Germinal center (tissue), 1 donor: ENCODE data around the gene VPS52.

Experiments
- DNase-seq: peaks from one replicate; pipeline ENCODE4 v3.0.0; 2012; ENCODE audit warnings: mixed read lengths, low spot score

Gene VPS52

DNA sequence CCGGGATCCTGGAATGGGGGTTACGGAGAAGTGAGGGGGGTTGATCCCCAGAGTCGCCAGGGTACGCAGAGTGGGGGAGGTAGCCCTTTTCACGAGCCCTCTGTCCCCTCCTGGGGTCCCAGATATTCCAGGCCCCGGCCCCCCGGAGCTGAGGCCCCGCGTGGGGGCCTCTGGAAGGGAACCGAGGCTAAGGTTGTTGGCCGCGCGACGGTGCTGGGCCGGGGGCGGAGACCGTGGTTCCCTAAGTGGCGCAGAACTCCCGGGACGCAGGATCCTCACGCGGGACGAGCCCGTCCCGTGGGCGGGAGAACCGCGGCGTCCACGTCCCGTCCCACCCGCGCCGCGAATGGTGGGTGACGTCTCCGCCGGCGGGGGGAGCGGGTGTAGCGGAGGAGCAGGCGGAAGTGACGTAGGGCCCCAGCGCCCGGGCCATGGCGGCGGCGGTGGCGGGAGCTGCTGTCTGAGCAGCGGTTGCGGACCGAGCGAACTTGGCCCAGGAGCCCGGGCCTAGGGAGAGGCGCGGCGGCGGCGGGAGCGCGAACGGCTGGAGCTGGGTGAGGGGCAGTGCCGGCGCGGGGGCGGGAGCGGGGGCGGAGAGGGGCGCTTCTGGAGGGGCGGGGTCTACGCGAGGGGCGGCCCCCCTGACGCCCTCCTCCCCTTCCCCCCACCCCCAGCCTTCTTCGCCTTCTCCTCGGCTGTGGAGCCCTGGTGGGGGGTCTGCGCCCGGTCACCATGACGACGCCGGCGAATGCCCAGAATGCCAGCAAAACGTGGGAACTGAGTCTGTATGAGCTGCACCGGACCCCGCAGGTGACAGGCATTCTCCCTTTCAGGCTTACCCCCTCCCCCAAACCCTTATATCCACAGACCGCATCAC lies 63.3 kb downstream of the VPS52 start, which contains the start of gene RING1:
Gene RING1 (plus strand): TSS at position 410 of the 877 bp plus-strand sequence. CDS start 323 bp downstream, at position 733.
- DNase-seq = peak; percentile 94

DNA sequence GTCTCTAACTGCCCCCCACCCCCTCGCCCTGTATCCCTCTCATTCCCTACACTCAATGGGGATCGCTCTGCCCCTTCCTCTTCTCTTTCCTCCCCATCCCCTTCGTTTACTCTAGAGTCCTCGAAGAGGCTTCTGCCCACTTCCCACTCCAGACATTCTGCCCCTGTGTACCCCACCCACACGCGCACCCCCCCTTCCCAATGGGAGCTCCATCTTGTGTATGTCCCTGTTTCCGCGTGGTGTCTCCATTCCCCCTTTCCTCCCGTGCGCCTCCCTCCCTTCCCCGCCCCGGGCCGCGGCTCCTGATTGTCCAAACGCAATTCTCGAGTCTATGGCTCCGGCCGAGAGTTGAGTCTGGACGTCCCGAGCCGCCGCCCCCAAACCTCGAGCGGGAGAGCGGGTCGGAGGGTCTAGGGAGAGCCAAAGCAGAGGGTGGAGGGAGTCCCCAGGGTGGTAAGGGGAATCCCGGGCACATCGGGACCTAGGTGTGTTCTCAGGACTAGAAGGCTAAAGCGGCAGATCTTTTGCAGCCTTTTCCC lies 64.1 kb downstream of the VPS52 start:
- DNase-seq = no peak

DNA sequence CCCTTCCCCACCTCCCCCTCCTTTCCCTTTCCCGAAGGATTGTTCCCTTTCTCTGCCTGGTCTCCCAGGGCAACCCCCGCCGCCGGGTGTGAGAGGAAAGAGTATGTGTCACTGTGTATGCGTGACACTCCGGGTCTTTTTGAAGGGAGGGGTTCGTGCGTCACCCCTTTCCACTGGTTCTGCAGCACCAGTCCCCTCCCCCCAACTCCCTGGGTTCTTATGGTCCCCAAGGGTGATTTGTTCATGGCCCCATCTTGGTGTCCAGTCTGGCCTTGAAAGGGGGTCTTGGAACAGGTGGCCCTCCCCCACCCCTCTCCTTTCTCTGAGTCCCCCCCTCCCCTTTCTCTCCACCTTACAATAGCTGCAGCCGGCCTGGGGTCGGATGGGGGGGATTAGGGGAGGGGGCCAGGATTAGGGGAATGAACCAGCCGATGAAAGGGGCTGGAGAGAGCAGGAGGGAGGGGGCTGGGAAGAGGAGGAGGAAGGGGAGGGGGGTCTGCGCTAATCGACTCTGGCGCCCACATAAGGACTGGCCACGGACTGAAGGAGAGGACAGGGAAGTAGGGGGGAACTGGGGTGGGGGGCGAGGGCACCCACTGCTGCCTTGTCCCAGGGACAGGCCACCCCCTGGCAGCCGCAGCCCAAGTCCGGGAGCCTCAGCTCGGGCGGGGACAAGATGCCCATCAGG lies 64.7 kb downstream of the VPS52 start:
- DNase-seq = no peak

DNA sequence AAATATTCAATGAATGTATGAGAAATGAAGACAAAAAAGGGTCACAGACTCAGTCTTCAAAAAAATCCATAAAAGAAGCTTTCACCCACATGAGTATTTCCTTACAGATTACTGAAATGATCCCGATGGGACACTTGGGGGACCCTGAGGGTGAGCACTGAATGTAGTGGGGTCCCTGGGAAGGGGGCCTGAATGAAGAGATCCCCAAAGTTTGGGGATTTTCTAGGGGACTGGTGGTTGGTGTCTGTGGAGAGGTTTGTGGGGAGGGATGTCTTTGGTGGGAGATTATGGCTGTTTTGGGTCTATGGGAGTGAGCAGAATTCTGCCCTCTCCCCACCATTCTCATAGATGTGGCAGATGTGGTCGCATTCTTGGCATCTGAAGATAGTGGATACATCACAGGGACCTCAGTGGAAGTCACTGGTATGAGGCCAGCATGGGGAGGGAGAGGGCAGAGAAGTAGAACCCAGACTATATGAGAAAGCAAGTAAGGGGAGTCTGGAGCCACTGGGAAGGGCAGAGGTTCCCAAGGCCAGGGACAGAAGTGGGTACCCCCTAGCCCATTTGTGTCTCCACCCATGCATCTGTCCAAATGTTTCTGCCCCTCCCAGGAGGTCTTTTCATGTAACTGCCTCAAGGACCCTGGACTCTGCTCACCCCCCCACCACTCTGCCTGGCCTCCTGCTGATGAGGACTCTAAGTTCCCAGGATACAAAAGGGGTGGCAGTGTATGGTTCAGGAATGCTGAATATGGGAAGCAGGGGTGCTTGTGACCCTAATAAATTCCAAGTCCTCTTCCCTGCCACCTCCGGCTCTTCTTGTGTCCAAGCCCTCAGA lies 65.4 kb downstream of the VPS52 start:
- DNase-seq = no peak

DNA sequence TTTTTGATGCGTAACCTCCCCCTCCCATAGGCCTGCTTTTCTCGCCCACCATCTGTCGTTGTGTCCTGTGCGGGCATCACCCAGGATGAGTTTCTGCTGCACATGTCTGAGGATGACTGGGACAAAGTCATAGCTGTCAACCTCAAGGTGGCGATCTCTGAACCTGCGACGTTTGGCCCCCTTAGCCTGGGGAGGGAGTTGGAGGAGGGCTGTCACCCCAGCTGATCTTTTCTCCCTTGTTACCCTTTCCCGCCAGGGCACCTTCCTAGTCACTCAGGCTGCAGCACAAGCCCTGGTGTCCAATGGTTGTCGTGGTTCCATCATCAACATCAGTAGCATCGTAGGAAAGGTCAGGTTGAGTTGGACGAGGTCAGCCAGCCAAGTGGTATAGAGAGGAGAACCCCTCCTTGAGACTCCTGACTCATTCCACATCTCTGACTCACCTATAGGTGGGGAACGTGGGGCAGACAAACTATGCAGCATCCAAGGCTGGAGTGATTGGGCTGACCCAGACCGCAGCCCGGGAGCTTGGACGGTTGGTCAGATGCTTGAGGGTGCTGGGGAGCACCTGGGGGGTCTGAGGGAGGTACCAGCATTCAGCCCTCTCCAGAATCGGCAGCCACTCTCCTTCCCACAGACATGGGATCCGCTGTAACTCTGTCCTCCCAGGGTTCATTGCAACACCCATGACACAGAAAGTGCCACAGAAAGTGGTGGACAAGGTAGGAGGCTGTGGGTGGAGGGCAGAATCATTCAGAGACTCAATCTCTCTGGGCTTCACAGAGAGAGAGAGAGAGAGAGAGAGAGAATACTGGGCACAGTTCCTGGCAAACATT lies 66.3 kb downstream of the VPS52 start:
- no peak for DNase-seq

DNA sequence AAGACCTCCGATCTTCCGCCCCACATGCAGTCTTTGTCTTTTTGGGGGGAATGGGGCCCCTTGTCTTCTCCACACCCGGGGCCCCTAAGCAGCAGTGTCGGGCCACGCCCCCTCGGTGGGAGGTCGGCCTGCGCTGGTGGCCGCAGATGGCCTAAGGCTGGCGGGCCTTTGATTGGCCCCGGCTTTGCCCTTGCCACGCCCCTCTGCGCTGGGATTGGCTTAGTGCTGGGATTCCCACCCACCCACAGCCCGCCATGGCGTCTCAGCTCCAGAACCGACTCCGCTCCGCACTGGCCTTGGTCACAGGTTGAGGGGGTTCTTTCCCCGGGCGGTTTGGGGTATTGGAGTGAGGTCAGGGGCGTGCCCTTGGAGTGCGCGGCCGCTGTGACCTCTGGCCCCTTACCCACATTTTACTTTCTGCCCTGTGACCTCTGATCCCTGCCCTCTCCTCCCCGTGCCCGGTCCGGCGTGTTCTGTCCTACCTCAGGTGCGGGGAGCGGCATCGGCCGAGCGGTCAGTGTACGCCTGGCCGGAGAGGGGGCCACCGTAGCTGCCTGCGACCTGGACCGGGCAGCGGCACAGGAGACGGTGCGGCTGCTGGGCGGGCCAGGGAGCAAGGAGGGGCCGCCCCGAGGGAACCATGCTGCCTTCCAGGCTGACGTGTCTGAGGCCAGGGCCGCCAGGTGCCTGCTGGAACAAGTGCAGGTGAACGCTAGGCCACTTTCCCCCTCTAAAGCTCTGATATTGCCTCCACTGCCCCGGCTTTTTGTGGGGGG lies 67.1 kb downstream of the VPS52 start, which contains the start of gene HSD17B8:
Gene HSD17B8 (plus strand): TSS at position 241 of the 776 bp plus-strand sequence. CDS start 14 bp downstream, at position 255.
- DNase-seq = peak; percentile 97

DNA sequence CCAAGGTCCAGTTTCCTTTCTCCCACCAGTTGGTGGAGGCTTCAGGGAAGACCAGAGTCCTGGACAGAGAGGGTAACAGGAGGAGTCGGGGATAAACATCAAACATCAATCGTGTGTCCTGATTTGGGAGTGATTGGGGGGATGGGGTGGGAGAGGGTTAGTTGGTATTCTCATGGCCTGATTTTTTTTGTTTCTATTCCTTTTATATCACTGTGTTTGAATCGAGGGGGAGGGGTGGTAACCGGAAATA lies 67.6 kb downstream of the VPS52 start:
- no peak for DNase-seq

DNA sequence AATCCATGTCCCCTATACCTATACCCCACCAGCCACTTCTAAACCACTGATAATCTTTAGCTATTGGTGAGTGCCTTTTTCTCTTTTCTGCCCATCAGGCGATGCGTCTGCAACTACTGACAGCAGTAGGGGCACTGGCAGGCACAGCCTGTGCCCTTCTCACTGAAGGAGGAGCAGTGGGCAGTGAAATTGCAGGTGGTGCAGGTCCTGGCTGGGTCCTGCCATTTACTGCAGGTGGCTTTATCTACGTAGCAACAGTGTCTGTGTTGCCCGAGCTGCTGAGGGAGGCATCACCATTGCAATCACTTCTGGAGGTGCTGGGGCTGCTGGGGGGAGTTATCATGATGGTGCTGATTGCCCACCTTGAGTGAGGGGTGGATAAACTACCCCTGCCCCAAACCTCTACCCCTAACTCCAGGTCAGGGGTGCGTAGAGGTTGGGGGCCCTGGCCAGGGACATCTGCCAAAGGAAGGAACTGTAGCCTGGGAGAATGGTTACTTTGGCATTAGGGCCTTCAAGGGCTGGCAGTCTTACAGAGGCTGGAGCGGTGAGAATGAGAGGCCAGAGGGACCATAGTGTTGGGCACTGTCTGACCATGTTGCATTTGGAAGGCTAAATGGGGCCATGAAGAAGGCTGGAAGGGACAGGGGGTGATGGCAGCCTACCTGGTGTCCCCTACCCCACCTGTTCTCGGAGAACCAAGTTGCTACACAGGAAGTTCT lies 68.1 kb downstream of the VPS52 start:
- no peak for DNase-seq

DNA sequence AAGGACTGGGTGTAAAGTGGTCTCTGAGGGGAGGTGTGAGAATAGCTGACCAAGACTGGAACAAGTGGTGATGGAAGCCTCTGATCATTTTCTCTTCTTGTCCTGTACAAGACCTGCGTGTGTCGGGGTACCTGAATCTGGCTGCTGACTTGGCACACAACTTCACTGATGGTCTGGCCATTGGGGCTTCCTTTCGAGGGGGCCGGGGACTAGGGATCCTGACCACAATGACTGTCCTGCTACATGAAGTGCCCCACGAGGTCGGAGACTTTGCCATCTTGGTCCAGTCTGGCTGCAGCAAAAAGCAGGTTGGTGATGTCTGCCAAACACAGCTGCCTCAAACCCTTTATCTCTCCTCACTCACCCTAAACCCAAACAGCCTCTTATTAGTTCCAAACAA lies 68.9 kb downstream of the VPS52 start:
- no peak for DNase-seq

DNA sequence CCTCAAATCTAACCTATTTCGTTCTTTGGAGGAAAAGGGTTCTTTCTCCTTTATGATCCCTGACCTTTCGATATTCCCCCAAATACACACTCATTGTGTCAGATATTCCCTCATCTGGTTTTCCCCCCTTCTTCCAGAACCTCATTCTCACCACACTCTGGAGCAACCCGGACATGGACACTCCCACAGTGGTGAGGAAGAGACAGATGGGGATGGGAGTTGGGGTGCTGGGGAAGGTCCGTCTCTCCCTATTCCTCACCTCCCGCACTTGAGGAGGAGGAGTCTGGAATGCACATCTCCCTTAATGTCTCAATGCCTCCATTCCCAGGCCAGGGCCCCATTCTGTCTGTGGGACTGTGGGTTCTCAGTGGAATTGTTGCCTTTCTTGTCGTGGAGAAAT lies 69.7 kb downstream of the VPS52 start:
- DNase-seq = no peak

DNA sequence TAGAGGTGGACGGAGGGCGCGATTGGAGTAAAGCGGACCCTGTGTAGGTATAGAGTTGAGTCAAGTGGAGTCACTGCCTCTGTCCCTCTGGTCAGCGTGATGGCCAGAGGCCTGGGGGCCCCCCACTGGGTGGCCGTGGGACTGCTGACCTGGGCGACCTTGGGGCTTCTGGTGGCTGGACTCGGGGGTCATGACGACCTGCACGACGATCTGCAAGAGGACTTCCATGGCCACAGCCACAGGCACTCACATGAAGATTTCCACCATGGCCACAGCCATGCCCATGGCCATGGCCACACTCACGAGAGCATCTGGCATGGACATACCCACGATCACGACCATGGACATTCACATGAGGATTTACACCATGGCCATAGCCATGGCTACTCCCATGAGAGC lies 70.5 kb downstream of the VPS52 start:
- DNase-seq = no peak
